ENCODE measurements around the gene LFNG. TPM values are rescaled to one million over a fixed set of nuclear protein-coding genes. Genes with fewer than 3 reads are reported as not detected.

LFNG gene
- total RNA-seq, 3 donors from 2014 or later, result 31.7 to 95.0 (median 71.7) TPM

- Histone ChIP-seq H3K36me3 (ENCODE audit: low read depth) (no peaks in the 10 kb centered on the region), H3K4me3 (no peak overlapping the region), H3K4me1 (ENCODE audit: low read depth) (no peaks in the 10 kb centered on the region), H3K9me3 (no peaks in the 10 kb centered on the region)
- intact Hi-C loops (cut with DNase I, micrococcal nuclease), result no loop called here
- no peak for TF ChIP-seq CTCF (IDR thresholded peaks at IDR 0.05)
- DNase-seq (peak in 2 of 3 donors; percentile 27 to 54), ATAC-seq (no peak)
Measured at GRCh38 chr7:2537981-2538851, 18.6 kb downstream of the LFNG start.

- no peaks in the 10 kb centered on the region for H3K36me3 ChIP-seq (ENCODE audit: low read depth)
Measured at GRCh38 chr7:2539031-2539911, 19.7 kb downstream of the LFNG start.

GRCh38 chr7:2540133-2540532, 20.6 kb downstream of the LFNG start:
- Histone ChIP-seq H3K4me1 (ENCODE audit: low read depth) (no peaks in the 10 kb centered on the region), H3K9me3 (no peaks in the 10 kb centered on the region), H3K36me3 (ENCODE audit: low read depth) (no peaks in the 10 kb centered on the region), H3K4me3 (no peak overlapping the region)
- DNase-seq, result no peak
- no peak for TF ChIP-seq CTCF (IDR thresholded peaks at IDR 0.05)
- no peak for ATAC-seq
- intact Hi-C loops (cut with DNase I, micrococcal nuclease), result no loop called here

More at GRCh38 chr7:2539031-2539911, 19.7 kb downstream of the LFNG start:
- no peaks in the 10 kb centered on the region for H3K9me3 ChIP-seq
- no peaks in the 10 kb centered on the region for H3K4me1 ChIP-seq (ENCODE audit: low read depth)
- TF ChIP-seq CTCF (IDR thresholded peaks at IDR 0.05), result no peak
- intact Hi-C loops (cut with DNase I, micrococcal nuclease), result no loop called here
- DNase-seq, result peak in 2 of 3 donors; percentile 24 to 45
- no peak overlapping the region for H3K4me3 ChIP-seq
- ATAC-seq, result no peak

GRCh38 chr7:2540641-2541051, 21.1 kb downstream of the LFNG start:
- TF ChIP-seq CTCF (IDR thresholded peaks at IDR 0.05), result no peak
- peak in 2 of 3 donors; percentile 21 to 49 for DNase-seq
- ATAC-seq, result no peak
- Histone ChIP-seq H3K36me3 (ENCODE audit: low read depth) (no peaks in the 10 kb centered on the region), H3K4me1 (ENCODE audit: low read depth) (no peaks in the 10 kb centered on the region), H3K4me3 (no peak overlapping the region), H3K9me3 (no peaks in the 10 kb centered on the region)
- intact Hi-C loops (cut with DNase I, micrococcal nuclease), result no loop called here

GRCh38 chr7:2541291-2542010, 21.9 kb downstream of the LFNG start:
- peak in 1 of 3 donors; percentile 31 for DNase-seq
- Histone ChIP-seq H3K9me3 (no peaks in the 10 kb centered on the region), H3K4me1 (ENCODE audit: low read depth) (no peaks in the 10 kb centered on the region), H3K36me3 (ENCODE audit: low read depth) (no peaks in the 10 kb centered on the region), H3K4me3 (no peak overlapping the region)
- no peak for ATAC-seq
- TF ChIP-seq CTCF (IDR thresholded peaks at IDR 0.05), result no peak
- intact Hi-C loops (cut with DNase I, micrococcal nuclease), result no loop called here

Data from mucosa of descending colon (tissue), 3 donors.